GM12892 (cell line): Measurements from ENCODE around the gene ANOS1.

Experiments
- POLR2A ChIP-seq: IDR thresholded peaks from 2 replicates; pipeline ENCODE4 v1.6.1; 2011; ENCODE audit warnings: low read depth, low read length, control low read depth
- TAF1 ChIP-seq: IDR thresholded peaks from 2 replicates; pipeline ENCODE4 v1.6.1; 2011; ENCODE audit warnings: low read depth, mild to moderate bottlenecking, control low read depth, low read length, borderline replicate concordance

- TF ChIP-seq POLR2A = no peak
- TF ChIP-seq TAF1 = no peak
These were observed 247.5 kb downstream of the ANOS1 start for GRCh38 chrX:8484360-8484949.
